Hippocampal formation (tissue), 2 donors: ENCODE results near the gene SLIT1.

Experiments used
- DNase-seq, 2 donors: peaks; one replicate each; lab custom pipeline; 2025; lab: John Stamatoyannopoulos, UW

Gene SLIT1

DNA sequence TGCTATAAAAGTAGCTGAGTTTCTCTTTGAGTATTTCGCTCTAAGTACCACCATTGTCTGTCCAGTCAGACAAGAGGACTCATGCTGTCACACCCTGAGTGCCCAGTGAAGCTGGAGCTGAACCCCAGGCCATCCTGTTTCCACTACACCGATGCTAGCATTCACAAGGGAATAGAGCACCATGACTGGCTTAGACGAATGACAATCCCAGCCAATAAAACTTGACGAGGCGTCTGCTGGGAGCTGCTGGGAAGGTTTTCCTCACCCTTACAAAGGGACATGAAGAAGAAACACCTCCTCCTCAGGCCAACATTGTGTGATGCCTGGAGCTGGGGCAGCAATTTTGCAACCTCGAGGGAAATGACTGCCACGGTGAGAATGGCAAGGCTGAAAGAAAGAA is 17.5 kb upstream of the SLIT1 start:
- no peak for DNase-seq

DNA sequence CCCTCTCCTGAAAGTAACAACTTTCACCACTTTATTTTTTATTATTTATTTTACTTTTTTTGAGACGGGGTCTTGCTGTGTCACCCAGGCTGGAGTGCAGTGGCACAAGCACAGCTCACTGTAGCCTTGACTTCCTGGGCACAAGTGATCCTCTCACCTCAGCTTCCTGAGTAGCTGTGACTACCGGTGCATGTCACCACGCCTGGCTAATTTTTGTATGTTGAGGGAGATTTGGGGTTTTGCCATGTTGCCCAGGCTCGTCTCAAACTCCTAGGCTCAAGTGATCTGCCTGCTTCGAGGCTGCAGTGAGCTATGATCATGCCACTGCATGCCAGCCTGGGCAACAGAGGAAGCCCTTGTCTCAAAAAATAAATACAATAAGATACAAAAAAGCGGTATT is 14.9 kb upstream of the SLIT1 start:
- DNase-seq, result no peak

DNA sequence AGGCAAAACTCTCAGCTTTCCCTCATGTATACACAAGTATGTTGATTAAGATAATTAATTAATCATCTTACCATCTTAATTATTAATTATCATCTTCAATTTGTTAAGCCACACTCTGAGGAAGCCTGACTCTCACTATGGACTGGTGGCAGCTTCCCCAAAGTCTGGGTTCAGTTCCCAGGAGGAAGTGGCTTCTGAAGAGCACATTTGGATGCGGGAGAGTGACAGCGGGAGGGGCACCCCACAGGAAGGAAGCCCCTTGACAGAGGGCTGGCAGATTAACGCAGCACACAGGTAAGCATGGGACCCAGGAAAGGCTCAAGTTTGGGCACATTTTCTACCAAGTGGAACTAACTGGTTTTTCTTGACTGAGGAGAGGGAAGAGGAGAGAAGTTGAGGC is 13.4 kb upstream of the SLIT1 start:
- DNase-seq, result no peak

DNA sequence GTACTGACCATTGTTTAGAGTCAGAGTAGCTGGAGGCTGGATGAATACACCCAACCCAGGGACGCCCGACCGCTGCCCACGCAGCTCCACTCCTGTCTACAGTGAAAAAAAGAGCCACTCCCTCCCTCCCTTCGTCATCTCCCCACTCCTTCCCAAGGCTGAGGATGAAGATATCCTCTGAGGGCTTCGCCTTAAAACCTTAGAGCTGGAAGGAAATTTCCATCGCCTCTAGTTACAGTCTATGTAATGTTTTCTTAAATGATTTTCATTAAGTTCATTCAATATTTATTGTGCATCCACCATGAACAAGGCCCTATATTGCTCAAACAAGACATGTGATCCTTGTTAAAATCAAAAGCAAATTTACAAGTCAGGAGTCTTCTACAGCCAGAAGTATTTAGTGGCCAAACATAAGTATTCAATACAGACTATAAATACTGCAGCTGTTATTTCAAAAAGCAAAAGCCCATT is 11.3 kb upstream of the SLIT1 start:
- DNase-seq, result no peak

DNA sequence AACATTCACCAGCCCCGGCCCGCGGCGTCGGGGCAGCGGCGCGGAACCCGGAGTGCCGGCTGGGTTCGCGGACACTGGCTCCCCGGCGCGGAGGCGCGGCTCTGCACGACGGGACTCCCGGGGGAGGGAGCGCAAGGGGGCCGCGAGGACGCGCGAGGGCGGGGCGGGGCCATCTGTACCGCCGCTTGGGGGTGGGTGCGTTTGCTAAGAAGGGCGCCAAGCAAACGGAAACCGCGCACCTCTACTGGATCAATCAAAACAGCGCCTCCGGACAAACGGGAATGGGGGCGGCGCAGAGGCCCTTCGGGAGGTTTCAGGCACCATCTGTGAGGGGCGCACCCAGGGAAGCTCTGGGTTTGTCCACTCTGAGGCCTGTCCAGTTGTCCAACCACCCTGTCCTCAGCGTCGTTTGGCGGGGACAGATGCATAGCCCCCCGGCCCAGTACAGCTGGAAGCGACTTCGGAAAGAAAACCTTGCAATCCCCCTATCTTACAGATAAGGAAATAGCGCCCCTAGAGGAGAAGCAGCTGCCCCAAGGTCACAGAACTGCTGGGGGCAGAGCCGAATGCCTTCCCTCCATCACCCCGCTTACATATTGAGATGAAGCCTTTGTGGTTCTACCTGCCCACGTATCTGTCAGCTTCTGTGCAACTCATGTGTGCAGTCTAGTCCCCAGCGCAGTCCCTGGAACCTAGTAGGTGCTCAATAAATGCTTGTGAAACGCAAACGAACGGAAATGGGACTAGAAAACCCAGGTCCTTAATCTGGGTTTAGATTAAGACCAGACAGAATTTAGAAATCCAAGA is 10.7 kb upstream of the SLIT1 start:
- DNase-seq, result peak in 1 of 2 donors; percentile 62

DNA sequence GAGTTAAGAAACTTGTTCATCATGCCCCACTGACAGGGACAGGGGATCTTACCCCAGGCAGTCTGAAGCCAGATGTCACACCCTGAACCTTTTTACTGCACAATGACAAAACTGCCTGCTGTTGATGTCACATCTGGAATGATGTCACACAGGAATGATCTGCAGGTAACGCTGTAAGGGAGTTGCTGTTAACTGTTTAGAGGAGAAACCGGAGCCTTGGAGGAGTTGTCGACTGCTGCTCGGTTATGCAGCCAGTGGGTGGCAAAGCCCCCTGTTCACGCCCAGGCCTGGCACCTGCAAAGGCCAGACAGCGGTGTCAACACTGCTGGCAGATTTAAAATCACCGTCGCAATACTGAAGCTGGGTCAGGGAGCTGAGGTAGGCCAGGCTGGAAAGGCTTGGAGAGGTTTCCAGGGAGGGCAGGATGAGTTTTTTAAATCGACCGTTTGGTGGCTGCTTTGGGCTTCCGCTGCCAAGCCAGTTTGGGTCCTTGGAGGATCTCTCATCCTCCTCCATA is 10.0 kb upstream of the SLIT1 start:
- no peak for DNase-seq

DNA sequence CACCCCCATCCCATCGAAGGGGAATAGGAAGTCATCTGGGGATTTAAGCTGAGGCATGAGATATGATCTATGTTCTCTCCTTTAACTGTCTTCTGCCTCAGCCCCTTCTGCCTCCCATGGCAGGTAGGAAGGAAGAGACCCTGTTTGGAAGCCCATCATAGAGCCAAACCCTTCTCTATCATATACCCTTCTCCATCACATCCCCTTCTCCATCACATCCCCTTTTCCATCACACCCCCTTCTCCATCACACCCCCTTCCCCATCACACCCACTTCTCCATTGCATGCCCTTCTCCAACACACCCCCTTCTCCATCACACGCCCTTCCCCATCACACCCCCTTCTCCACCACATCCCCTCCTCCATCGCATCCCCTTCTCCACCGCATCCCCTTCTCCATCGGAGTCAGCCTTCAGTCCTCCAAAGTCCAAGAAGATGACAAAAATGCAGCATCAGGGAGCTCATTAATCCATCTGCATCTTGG is 7.2 kb upstream of the SLIT1 start:
- no peak for DNase-seq

DNA sequence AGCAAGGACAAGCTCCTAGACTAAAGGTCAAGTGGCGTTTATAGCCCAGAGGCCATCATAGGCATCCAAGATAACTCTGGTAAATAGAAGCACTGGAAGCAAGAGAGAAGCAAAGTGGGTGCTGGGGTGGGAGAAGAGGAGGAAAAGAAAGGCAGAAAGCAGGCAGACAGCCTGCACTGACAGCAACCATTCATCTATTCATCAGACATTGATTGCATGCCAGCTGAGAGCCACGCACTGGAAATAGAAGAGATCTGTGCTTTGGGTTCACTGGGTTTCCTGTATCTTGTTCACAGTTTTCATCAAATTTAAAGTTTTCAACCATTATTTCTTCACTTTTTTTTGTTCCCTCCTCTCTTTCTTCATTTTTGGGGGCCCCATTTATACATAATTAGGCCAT is 4.7 kb upstream of the SLIT1 start:
- DNase-seq, result no peak

DNA sequence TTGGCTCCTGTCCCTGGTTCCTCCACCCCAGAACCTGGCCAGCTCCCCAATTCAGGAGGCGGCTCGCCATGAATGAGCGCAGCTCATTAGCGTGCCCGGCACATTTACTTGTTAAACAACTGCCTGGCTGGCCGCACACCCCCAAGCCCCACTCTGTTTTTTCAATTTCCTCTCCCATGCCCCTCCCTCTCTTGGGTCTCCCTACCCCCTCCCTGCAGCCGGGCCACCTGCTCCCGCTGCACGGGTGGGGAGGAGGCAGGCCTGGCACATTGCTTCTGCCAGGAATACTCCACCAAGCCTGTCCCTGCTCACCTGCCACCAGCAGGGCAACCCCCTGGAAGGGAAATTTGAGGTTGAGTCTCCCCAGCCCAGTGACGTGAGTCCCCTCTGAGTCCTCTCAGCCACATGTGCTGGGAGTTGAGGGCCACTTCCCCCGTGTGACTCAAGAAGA is 2.5 kb upstream of the SLIT1 start:
- peak in 1 of 2 donors; percentile 33 for DNase-seq

DNA sequence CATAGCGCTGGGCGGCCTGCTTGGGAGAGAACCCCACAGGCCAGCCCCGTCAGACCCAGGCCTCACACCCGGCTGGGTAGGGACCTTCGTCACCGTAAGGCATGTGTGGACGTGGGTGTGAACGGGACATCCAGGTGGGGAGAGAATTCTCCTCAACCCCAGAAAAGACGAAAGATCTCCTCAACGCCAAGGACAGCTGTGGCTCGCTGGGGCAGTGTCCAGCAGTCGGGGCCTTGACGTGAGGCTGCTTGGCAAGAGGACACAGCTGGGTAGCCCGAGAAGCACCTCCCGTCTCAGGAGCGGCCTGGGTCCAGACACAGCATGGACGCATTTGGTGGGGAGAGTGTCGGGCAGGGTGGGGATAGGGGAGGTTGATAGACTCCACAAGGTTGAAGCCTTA is 1.2 kb upstream of the SLIT1 start:
- no peak for DNase-seq

DNA sequence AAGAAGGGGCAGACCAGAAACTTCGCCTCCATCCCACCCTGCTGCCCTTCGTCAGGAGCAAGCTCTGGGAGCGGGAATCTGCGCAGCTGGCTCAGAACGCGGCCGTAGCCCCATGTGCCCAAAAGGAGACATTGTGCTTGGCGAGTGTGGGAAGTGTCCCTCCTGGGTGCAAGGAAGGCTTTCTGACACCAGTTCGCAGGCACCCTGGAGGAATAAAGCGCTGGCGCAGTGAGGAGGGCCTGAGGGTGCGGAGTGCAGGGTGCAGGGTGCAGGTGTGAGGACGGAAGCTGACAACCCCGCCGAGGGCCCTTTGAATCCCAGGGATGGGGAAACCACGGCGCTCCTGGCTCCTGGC is 811 bp downstream of the SLIT1 start:
- no peak for DNase-seq

DNA sequence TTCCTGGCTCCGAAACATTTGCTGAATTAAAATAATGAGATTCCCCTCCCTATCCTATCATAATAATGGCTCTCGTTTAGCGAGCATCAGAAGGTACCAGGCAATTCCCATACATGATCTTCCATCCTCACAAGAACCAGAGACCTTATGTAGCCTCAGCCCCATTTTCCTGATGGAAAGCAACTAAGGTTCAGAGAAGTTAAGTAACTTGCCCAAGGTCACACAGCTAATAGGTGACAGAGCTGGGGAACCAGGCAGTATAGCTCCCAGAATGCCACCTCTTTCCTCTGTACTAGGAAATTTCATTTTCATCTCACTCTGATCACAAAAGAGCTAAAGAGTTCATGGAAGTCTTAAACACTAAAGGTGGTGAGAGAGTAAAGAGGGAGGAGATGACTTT is 2.4 kb downstream of the SLIT1 start:
- DNase-seq, result no peak

DNA sequence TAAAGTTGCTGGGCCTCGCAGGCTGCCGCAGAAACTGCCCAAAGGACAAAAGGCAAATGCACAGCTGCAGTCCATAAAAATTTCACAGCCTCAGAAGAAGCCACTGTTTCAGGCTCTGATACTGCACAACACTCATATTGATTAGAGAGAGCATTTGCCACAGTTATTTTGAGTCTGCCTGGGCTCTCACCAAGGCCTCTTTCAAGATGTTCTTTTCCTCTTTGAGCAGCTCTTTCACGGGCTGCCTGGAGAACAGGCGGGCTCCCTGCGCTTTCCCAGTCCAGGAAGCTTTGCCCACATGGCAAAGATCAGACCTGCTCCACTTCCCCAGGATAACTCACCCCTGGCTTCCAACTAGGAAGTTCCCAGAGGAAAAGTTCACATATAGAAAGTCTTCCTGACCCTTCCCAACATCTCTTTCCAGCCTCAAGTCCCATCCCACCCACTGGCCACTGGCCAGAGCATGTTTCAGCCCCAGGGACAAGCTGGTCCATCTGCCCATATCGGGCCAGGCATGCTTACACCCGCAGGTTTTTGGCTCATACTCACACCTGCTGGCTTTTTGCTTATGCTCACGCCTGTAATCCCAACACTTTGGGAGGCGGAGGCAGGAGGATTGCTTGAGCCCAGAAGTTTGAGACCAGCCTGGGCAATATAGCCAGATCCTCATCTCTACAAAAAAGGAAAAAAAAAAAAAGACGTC is 3.3 kb downstream of the SLIT1 start:
- DNase-seq, result peak in 1 of 2 donors; percentile 30

DNA sequence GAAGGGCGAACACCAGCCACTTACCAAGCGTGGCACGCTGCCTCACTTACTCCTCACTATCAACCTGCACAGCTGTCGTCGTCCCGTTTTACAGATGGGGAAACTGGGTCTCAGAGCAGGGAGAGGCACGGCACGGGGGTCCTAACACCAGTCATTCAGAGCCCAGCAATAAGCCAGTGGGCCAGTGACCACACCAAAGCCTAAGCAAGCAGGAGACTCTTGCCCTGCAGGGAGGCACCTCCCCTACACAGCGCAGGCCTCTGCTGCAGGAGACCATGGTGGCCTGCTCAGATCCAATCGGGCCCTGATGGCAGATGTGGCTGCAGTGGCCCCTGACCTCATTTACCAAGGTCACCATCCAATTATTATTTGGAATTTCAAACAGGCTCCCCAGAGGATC is 4.8 kb downstream of the SLIT1 start:
- no peak for DNase-seq

DNA sequence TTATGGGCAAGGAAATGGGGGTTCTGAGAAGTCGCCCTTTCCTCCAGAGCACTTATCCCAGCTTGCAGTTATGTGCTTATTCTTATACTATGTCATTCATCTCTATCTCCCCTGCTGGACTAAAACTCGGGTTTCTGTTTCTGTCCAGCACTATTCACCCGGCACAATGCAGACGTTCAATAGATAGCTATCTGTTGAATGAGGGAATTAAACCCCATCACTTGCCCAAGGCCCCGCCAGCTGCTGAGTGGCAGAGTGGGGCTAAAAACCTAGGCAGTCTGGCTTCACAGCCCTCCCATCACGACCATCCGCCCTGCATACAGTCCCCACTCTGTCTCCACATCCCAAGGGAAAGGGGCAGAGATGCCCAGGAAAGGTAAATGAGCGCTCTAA is 5.4 kb downstream of the SLIT1 start:
- no peak for DNase-seq

DNA sequence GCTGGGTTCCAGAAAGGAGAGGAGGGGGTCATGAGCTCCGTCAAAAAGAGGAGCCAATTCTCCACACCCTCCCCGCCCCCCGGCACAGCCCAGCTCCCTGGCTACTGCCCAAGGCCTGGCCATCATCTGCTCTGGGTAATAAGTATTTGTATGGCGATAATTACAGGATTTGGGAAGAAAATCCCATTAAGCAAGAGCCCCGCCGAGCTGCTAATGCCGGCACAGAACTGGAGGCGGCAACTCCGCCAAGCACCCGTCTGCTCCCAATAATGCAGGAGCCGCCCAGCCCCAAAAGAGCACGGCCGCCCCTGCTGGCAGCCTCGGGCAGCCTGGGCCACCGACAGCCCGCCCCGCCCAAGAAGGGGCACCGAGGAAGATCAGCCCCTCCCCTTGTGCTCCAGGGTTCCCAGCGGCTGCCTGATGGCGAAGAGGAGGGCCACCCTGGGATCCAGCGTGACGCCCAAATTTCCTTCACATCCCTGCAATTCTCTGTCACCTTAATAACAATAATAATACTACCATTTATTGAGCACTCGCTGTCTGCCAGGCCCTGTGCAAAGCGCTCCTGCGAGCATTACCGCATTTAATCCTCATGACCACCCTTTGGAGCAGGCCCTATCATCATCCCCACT is 5.9 kb downstream of the SLIT1 start:
- peak; percentile 38 to 48 for DNase-seq

DNA sequence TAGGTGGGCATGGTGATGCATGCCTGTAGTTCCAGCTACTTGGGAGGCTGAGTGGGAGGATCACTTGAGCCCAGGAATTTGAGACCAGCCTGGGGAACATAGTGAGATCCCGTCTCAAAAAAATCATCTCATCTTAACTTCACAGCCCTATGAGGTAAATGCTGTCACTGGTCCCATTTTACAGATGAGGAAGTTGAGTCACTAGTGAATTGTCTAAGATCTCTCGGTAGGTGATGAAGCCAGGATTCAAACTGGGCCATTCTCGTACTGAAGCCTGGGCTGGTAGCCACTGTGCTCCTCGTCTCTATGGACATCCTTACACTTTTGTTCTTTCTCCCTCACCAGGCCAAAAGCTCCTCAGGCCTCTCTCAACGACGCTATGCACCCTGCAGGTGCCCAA is 6.4 kb downstream of the SLIT1 start:
- no peak for DNase-seq

DNA sequence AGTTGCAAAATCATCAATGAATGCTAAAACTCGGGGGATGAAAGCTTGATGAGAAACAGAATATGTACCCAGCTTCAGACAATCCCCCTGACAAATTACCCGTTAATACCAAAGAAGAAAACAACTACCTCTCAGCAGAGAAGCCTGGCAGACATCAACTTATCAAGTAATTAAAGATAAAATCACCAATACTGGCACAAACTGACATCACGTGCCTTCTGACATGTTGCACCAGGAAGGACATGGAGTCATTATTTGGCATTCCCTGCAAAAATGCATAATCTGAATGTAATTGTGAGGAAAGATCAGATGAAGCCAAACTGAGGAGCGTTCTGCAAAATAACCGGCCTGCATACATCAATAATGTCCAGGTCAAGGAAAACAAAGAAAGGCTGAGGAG is 7.7 kb downstream of the SLIT1 start:
- no peak for DNase-seq

DNA sequence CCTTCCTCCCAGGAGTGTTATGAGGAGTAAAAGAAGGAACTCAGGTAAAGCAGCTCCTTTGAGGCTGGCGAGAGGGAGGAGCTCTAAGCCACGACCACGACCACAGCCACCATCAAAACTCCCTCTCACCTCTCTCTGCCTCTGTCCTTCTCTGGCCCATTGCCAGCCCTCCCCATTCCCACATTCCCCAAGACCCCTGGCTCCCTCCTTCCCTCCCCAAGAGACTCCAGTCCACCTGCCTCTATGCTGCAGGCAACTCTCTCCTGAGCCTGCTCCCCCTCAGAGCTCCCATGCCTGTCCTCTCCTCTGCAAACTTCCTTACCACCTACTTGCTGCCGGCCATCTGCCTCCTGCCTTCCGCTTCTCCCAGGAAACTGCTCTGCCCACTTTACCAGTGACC is 9.5 kb downstream of the SLIT1 start:
- DNase-seq, result no peak

DNA sequence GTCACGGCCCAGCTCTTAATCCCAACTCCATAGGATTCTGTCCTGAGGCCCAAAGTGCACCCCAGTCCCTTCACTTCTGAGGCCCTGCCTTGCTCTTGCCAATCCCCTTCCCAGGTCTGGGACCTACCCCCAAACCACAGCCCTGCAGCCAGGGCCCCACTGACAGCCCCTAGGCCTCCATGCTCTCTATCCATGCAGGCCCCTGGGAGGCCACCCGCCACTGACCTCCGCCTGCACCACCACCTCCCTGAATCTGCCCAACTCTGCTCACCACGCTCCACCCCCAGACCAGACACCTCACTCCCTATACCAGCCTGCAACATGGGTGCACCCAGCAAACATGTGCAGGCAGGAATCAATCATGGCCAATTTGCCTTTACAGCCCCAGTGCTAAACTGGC is 10.2 kb downstream of the SLIT1 start:
- DNase-seq, result no peak

DNA sequence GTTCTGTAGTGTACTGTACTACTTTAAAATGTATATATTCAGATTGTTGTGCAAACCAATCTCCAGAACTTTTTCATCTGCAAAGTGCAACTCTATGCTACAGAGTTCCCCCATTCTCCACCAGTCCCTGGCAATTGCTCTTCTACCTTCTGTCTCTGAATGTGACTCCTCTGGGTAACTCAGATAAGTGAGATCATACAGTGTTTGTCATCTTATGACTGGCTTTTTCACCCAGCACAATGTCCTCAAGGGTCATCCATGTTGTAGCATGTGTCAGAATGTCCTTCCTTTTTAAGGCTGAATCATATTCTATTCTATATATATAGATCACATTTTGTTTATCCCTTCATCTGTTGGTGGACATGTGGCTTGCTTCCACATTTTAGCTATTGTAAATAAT is 10.8 kb downstream of the SLIT1 start:
- no peak for DNase-seq

DNA sequence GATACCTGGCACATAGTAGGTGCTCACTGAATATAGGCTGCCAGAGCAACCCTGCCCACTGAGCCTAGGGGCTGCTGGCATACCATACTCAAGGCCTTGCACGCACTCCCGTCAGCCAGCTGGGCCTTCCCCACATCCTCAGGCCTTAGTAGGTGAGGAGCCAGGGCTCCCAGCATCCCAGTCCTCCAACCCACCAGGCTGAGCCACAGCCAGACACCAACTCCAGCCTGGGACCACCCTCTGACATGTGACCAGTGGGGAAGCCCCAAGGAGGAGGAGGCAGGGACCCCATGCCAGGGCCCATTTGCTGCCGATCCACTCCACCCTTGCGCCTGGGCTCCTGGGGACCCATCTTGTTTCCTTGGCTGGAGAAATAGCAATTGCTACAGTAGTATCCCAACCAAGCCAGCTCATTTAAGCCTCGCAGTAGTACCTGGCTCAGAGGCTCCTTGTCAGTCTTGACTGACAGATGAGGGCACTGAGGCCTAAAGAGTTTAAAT is 11.4 kb downstream of the SLIT1 start:
- DNase-seq, result no peak

DNA sequence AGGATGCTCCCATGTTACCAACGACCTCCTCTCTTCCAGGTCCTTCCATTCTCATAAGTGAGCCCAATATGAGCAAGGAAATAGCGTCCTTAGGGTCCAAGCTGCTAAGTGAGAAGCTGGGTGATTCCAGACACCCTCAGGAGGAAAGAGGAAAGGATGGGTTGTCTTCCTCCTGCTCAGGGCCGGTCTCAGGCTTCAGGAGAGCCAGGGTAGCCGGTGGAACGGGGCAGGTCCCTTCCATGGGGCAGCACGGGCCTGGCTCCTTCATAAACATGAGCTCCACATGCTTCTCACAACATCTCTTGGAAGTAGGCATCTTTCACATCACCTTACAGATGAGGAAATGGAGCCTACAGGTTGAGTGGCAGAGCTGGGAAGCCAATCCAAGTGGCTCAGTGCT is 12.7 kb downstream of the SLIT1 start:
- no peak for DNase-seq
